Hematopoietic multipotent progenitor cell treated with erythropoietin and hydrocortisone succinate and interleukin-3 and kit ligand, for 4 days (in vitro differentiated cells): ENCODE data around the gene NPY5R.
A peak's percentile ranks its signal among the peaks of the same experiment; 100 is the strongest.

Experiments used
- DNase-seq: peaks from one replicate; pipeline ENCODE4 v3.0.0-alpha.2; 2015

The NPY5R gene

DNA sequence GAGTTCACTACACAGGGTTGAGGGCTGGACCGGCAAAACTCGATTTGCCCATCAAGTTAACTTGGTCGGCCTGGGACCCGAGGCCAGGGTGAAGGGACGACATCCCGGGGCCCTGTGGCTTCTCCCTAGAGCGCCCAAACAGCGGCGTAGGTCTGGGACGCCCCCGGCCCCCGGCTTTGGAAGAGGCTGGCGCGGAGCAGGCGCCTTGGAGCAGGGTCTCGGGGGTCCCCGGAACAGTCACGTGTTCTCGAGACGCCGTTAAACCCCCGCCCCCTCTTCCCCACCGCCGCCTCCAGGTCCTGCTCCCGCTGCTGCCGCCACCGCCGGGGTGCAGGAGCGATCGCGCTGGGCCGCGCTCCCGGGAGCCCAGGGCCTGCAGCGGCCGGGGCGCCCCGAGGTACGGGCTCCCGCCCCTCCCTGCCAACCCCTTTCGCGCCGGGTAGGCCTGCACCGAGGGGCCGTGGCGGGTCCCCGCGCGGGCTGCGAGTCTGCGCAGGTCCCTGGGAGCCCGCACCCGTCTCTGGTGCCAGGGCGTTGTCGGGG is at the start of gene NPY5R:
Gene NPY5R (plus strand): TSS at position 289 of the 543 bp plus-strand sequence. CDS start 6,382 bp downstream, outside the sequence.
- DNase-seq, result no peak

DNA sequence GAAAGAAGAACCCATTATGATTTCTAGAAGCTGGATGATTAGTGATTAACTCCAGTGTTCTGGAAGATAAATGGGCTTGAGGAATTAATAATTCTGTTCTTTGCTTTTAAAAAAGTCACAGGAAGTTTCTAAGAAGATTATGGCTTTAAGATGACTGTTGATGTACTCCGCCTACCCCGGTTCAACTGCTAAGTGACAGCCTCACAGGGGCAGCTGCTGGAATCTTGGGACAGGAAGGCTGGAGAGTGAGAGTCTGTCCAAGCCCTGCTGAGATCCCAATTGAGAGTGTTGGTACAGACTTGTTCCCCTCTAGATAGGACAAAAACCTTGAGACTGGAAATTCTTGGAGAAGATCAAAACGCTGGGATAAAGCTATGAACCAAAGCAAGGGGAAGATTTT is 48.6 kb upstream of the NPY5R start:
- DNase-seq, result no peak

DNA sequence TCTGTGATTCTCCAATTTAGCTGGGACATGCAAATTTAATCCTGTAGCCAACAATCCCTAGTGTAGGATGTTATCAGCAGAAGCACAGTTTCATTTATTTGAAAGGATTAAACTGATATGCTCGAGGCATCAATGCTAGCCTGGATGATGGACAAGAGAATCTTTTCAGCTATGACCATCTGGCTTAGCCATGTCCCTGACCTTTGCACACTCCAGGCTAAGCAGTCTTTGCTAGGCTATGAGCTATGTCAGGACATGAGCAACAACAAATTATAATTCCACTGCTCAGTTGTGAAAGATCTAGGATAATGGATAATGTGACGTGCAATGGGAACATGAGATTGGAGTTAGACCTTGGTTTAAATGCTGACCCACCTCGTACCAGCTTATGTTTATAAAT is 43.2 kb upstream of the NPY5R start:
- DNase-seq, result no peak

DNA sequence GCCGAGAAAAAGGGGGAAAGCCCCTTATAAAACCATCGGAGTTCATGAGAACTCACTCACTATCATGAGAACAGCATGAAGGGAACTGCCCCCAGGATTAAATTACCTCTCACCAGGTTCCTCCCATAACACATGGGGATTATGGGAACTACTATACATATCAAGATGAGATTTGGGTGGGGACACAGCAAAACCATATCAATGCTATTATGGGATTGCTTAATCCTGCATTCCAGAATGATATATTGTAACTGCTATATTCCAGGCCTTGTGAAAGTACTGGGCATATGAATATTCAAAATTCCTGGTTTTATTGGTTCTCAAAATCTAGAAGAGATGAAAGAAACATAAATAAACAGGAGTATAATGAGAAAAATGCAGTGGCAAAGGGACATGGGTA is 40.6 kb upstream of the NPY5R start:
- no peak for DNase-seq

DNA sequence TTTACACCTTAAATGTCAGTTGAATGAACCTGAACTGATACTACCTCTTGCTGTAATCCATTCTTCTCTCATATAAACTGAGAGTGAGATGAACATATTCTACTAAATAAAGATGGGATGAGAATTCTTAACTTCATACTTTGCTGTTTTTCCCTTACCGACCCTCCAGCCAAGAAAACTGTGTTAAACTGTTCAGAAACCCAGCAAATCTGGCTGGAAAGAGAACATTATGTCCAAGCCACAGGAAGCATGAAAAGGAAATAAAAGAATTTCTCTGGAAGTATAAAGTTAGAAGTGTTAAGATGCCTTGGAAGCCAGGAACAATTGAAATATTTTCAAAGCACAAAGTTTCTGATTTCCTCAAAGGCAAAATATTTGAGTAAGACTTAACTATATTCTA is 34.2 kb upstream of the NPY5R start:
- DNase-seq, result no peak

DNA sequence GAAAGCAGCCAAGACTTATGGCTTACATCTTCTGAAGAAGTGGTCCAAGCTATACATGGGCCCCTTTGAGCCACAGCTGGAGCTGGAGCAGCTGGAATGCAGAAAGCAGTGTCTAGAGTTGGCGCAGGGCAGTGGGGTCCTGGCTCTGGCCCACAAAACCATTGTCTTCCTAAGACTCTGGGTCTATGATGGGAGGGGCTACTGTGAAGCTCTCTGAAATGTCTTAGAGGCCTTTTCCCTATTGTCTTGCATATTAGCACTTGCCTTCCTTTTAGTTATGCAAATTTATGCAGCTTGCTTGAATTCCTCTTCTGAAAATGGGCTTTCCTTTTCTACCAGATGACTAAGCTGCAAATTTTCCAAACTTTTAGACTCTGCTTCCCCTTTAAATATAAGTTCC is 26.6 kb upstream of the NPY5R start:
- DNase-seq, result no peak

DNA sequence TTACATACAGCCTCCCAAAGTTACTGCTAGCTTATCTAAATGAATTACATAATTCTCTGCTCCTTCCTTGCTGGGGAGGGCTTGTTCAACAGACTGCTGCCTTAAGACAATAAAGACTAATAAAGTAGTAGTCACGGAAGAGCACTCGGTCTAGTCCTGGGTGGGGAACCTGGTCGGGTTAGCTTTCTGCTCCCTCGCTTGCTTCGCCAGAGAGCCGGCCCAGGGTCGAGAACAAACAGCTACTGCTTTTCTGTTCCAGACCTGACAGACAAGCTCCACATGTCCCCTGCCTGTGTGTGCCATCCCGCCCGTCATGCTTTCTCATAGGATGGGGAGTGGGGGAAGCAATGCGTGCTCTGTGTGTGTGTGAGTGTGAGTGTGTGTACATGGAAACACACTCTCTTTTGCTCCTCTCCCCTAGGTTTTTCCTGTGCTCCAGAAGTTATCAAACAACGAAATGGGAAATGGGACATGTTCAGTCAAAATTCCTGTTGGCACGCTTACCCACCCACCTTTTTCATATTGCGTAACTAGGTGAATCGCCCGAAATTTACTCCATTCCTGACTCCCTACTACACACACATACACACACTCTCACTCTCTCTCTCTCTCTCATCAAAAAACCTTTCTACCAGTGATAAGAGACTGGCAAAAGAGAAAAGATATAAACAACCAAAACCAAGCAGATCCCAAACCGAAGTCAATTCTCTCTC is 12.6 kb upstream of the NPY5R start:
- DNase-seq, result no peak

DNA sequence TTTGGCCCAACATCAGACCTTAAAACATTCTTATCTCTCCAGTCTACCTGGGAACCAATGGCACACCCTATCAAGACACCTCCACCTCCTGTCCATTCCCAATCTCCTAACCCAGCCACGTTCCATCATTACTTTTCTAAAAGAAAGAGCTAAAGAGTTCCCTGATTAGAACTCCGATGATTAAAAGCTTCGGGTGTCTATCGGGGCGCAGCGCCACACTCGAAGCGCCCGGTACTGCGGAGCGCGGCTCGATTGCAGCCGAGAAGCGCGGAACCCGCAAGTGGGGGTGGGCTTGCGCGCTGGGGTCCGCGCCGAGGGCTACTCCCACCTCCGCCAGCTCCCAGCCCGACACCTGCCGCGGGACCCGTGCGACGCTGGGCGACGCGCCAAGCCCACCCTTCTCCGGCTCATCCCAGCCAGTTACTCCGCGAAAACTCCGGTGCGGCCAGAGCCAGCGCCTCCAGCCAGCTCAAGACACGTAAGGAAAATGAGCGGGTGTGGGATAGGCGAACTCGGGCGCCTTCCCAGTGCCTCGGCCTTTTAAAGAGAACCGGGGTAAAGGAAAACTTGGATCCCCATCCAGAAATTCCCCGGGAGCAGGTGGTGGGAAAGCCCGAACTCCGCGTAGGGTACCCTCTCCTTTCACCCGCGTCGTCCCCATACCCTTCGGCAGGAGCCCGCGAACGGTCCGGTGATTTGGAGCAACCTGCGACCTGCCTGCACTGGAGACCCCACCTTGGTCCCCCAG is 11.9 kb upstream of the NPY5R start:
- peak; percentile 17 for DNase-seq

DNA sequence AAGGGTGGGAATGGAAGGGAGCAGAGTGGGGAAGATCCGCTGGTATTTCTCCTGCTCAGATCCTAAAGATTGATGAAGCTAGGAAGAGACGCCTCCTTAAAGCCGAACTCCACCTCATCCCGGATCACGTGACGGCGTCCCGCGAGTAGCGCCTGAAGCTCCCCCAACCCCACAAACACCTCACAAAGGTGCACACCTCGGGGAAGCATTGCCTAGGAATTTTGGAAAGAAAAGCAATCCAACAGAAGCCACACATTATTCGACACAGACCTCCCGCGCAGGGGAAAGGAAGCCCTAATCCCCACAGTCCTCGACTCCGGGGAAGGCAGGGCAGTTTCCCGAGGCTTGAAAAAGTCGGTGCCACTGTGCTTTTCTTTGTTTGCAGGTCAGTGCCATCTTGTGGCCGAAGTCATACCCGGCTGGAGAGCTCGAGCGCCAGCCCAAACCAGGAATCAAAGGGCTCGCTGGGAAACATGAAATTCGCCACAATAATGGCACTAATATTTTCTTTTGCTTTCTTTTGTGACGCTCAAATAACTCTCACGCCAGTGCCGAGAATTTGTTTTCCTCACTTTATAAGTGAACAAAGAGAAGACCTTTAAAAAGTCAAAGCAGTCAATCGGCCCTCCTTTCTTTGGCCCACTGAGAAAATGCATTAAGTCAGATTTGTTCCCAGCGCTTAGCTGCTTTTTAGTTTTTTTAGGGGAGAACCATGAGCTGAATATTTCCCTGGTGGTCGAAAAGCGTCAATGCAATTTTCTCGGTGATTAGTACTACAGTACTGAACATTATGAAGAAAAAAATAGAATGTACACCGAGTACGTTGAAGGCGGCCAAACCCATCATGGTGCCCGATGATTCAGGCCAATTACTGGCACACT is 10.9 kb upstream of the NPY5R start, which contains the start of gene NPY1R:
Gene NPY1R (minus strand): TSS at position 71 of the 881 bp plus-strand sequence. CDS start 6,042 bp downstream, outside the sequence.
- DNase-seq, result peak; percentile 83

DNA sequence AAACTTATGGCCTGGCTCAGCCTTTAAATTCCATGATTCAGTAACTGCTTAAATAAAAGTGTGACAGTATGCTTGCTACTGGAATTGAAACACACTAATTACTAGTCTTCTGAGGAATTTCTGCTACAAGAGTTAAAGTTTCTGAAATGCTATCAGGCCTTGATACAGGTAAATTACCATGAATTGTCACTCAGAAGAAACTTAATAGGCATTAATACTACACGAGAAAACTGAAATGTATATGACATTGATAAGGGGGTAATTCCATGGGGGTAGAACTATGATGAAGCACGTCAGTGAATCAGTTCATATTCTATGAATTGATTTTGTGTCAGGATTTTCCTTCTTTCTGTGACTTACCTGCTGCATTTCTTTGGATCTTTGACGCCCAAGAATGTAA is 8.3 kb upstream of the NPY5R start:
- DNase-seq, result no peak

DNA sequence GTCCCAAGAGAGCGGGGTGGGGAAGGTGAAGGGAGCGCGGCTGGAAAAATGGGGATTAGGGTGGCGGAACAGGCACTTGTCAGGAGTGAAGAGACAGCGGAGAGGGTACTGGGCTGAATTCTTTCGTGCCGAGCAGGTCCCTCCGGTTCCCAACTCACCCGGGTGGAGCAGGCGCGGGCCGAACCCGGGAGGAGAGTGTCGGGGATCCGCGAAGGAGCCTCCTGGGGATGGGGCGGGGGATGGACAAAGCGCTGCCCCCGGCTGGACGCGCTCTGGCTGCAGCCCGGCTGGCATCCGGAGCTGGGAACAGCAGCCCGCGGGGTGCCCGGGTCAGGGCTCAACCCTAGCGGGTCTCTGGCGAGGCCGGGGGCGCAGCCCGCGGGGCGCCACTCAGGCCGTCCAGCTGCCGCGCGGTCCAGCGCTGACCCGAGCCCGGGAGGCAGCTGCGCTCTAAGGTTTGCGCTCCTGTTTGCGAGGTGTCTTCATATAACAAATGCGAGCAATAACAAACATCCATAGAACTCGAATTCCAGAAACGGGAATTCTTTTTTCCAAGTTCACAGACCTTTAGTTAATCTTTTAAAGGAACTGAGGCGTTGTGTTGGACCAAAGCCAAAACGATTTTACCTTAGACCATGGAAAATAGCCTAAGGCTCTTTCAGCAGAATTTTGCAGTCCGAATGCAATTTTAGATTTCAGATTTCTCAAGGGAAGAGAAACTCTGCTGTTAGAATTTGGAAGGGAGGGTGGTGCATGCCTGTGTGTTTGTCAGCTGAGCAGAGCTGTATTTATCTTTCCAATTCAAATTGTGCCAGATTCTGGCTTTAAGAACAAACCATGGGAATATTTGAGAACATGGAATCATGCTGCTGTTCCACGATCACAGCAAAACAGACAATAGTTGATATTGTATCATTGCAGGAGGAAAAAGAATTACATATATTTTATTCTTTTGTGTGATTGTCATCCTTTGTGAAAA is 744 bp downstream of the NPY5R start:
- peak; percentile 4 for DNase-seq

DNA sequence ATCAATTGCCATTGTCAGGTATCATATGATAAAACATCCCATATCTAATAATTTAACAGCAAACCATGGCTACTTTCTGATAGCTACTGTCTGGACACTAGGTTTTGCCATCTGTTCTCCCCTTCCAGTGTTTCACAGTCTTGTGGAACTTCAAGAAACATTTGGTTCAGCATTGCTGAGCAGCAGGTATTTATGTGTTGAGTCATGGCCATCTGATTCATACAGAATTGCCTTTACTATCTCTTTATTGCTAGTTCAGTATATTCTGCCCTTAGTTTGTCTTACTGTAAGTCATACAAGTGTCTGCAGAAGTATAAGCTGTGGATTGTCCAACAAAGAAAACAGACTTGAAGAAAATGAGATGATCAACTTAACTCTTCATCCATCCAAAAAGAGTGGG is 7.0 kb downstream of the NPY5R start:
- DNase-seq, result no peak

DNA sequence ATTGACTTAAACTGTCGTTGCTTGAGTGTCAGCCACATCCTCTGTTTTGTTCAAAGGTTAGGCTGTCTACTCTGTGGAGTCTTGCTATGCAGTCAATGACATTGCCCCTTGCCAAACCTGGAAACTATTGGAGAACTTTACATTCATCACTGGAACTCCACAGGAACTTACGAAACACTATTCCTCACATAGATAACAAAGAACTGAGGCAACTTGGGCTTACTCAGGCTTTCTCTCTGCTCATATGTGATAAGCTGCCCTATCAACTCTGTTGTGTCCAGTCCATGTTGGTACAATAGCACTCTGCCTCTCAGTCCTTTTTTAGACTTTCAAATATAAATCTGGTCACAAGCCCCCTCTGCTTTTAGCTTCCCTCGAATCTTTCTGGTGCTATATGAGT is 9.4 kb downstream of the NPY5R start:
- no peak for DNase-seq

DNA sequence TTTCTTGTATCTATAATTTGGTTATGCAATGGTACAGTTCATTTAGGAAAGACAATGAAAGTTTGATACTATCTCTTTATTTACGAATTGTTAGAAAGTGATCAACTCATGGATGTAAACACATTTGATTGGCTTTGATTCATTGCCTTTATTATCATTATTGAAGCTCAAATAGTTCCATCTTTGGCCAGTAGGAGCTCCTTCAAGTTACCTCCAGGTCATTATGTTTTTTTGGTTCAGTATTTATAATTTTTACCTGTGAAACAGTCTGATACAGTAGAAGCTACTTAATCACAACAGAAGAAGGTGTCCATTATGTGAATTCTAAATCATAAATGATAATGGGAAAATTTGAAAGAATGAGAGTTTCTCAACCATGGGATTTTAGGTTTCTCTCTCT is 12.4 kb downstream of the NPY5R start:
- DNase-seq, result no peak

DNA sequence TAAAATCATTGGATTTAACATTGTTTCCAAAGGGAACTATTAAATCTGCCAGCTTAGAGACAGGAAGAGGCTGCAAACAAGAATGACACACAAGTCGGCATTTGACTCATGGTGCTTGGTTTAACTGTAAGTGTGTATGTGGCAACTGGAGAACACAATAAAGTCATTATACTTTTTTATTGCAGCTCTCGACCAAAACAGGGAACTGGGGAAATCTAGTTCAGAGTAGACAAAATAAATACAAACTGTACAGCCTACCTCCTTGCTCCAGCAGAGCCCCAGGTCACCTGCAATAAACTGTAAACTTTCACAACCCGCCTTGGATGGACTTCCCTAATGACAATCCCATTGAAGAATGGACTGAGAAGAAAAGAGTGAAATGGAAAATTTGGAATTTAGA is 24.0 kb downstream of the NPY5R start:
- DNase-seq, result no peak

DNA sequence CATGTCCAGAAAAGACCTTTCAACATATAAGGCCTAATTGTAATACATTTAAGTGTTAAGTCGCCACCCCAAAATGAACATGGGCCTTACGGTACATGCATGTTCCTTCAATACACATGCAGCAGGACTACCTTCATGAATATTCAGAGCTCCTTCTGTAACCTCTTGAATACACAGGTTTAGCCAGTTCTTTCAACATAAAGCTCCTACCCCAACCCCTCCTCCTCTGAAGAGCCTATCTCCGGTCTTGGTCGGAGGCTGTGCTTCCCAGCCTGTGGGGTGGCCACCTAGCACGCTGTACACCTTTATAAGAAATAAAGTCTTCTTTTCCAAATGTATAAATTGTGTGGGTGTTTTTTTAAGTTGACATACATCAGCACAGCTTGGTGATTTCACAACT is 28.3 kb downstream of the NPY5R start:
- no peak for DNase-seq

DNA sequence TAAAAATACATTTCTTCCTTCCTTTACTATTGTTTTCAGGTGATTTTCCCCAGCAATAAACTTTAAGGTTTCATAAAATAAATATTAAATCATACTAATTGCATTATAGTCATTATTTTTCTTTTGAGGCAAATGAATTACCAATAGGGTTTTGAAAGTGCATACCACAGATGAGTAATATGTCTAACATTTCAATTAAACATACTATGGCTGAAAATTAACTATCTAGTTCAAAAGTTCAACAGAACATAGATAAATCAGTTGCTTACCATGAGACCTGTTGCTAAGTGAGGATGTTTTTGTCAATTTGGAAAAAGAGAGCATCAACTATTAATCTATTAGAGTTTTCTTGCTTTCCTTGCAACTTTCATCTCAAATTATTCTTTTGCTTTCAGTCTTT is 35.0 kb downstream of the NPY5R start:
- DNase-seq, result no peak

DNA sequence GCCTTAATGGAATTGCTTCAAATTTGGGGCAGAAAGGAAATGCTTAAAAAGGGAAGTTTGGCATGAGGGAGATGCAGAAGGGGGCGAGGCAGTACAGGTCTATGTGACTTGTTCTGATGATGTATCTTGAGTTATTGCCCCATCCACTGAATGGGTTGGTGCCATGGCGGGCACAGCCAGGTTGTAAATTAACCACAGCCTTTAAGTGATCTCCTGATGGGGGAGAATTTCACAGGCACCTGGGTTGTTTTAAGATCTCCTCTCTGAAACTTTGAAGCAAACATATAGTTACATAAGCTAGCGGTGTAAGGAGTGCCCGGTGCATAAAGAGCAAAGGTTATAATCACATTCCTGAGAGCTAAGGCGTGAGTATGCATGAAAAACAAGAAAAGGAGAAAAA is 37.0 kb downstream of the NPY5R start:
- DNase-seq, result peak; percentile 1

DNA sequence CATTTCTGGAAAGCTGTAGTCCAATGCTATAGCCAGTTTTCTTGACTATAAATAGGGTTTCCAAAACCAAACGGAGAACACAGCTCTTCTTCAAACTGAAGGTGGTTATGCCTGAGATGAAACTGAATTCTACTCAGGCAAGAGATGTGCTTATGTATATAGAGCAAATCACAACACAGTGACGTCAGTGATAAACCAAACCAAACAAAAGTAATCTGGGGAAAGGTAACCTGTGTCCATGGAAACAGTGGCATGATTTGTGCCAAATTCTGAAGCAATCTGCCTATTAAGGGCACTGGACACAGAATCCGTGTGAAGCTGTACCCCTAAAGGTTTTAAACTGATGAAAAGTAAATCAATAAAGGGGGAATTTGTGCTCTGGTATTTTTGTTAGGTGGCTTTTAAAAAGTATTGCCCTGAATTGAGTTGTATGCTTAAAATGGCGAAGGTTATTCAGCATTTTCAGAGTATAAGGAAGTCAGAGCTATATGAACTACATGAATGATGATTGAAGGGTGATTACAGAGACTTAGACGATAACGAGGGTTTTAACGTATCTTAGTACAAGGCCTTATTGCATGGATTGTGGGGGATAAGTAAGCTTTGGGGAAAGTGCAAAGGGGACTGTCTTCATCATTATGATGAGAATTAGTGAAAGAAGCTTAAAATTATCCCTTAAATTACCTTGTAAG is 38.6 kb downstream of the NPY5R start:
- no peak for DNase-seq

DNA sequence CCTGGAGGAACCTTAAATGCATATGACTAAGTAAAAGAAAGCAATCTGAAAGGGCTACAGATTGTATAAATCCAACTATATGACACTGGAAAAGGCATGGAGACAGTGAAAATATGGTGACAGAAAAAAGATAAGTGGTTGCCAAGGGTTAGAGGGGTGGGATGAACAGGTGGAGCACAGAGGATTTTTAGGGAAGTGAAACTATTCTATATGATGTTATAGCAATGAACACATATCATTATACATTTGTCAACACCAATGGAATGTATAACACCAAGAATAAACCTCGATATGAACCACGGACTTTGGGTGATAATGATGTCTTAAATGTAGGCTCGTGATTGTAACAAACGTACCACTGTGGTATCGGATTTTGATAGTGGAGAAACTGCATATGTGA is 40.7 kb downstream of the NPY5R start:
- DNase-seq, result no peak

DNA sequence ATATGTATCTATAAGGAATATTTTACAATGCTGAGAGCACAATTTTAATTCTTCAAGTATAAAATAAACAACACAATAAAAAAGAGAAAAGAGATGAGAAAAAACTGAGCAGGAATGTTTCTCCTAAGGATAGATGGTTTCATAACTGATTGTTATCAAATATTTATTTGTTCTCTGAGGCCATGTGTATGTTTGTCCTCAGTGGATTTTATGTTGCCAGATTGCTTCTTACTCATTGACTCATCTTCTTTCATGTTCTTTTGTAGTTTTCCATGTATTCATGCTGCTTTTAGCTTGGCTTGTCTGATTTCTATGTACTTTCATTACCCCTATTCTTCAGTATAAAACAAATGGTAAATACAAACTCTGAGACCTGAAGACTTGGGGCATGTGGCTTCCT is 41.2 kb downstream of the NPY5R start:
- no peak for DNase-seq
